ENCODE measurements around the gene NCAPG2.
"Not testable (repeated sequence)": the region's sequence is repeated elsewhere in the genome, so short reads cannot be mapped to it uniquely, and the experiment has no call there.

DNA sequence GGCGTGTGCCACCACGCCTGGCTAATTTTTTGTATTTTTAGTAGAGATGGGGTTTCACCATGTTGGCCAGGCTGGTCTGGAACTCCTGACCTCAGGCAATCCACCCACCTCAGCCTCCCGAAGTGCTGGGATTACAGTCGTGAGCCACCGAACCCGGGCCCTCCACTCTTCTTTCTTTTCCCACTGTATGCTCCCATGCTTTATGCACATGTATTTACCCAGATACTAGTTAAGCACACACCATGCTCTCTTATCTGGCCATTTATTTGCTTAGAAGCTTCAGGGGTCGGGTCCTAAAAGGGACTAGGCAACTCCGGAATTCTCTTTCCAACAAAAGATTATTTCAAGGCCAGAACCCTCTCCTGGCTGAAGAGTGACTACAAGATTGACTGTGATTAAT, 78.3 kb downstream of the NCAPG2 start:
- TF ChIP-seq CREM (CRISPR knock-in tag; IDR thresholded peaks at IDR 0.05); KAT7 (CRISPR knock-in tag; IDR thresholded peaks at IDR 0.05; ENCODE audit: borderline replicate concordance): not testable (repeated sequence)
- TF ChIP-seq, protein P1, sequence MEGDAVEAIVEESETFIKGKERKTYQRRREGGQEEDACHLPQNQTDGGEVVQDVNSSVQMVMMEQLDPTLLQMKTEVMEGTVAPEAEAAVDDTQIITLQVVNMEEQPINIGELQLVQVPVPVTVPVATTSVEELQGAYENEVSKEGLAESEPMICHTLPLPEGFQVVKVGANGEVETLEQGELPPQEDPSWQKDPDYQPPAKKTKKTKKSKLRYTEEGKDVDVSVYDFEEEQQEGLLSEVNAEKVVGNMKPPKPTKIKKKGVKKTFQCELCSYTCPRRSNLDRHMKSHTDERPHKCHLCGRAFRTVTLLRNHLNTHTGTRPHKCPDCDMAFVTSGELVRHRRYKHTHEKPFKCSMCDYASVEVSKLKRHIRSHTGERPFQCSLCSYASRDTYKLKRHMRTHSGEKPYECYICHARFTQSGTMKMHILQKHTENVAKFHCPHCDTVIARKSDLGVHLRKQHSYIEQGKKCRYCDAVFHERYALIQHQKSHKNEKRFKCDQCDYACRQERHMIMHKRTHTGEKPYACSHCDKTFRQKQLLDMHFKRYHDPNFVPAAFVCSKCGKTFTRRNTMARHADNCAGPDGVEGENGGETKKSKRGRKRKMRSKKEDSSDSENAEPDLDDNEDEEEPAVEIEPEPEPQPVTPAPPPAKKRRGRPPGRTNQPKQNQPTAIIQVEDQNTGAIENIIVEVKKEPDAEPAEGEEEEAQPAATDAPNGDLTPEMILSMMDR (IDR thresholded peaks at IDR 0.05) = not testable (repeated sequence)
- TF ChIP-seq, protein P2, sequence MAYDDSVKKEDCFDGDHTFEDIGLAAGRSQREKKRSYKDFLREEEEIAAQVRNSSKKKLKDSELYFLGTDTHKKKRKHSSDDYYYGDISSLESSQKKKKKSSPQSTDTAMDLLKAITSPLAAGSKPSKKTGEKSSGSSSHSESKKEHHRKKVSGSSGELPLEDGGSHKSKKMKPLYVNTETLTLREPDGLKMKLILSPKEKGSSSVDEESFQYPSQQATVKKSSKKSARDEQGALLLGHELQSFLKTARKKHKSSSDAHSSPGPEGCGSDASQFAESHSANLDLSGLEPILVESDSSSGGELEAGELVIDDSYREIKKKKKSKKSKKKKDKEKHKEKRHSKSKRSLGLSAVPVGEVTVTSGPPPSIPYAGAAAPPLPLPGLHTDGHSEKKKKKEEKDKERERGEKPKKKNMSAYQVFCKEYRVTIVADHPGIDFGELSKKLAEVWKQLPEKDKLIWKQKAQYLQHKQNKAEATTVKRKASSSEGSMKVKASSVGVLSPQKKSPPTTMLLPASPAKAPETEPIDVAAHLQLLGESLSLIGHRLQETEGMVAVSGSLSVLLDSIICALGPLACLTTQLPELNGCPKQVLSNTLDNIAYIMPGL (CRISPR knock-in tag; IDR thresholded peaks at IDR 0.05) = not testable (repeated sequence)
- TF ChIP-seq, protein P3, sequence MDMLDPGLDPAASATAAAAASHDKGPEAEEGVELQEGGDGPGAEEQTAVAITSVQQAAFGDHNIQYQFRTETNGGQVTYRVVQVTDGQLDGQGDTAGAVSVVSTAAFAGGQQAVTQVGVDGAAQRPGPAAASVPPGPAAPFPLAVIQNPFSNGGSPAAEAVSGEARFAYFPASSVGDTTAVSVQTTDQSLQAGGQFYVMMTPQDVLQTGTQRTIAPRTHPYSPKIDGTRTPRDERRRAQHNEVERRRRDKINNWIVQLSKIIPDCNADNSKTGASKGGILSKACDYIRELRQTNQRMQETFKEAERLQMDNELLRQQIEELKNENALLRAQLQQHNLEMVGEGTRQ (CRISPR knock-in tag; IDR thresholded peaks at IDR 0.05) = not testable (repeated sequence)

Measured in WTC11 (cell line).